Stomach (tissue), 4 donors: ENCODE measurements around the gene HNRNPLL.

Source experiments
- CTCF ChIP-seq, 7 experiments: fragments of 450-650 bp in 4 of 7; fragments of 200-600 bp in 3 of 7; sonication (generic) in 3 of 7; IDR thresholded peaks; one replicate each; pipeline ENCODE4 v1.5.1; 2016 to 2019; ENCODE audit warnings: antibody characterized with exemption in 7 of 7, control low read depth in 2 of 7, mild to moderate bottlenecking in 1 of 7
- EP300 ChIP-seq: sonication (generic); formaldehyde crosslinking; IDR thresholded peaks from one replicate; pipeline ENCODE4 v1.6.1; 2017; ENCODE audit warnings: antibody characterized with exemption
- POLR2AphosphoS5 ChIP-seq, 3 donors: sonication (generic); formaldehyde crosslinking; IDR thresholded peaks; one replicate each; pipeline ENCODE4 v1.6.1; 2016; ENCODE audit warnings: antibody characterized with exemption in 3 of 3

- TF ChIP-seq EP300, result no peak
- no peak for TF ChIP-seq CTCF (IDR thresholded peaks at IDR 0.05)
- no peak for TF ChIP-seq POLR2AphosphoS5 (IDR thresholded peaks at IDR 0.05)
Observed at GRCh38 chr2:38597115-38597514, 5.6 kb downstream of the HNRNPLL start.
